Ovary (tissue), 3 donors: ENCODE results near the gene HPCAL4.

Source experiments
- CTCF ChIP-seq, 3 donors: fragments of 450-650 bp in 2 of 3; fragments of 200-600 bp in 1 of 3; IDR thresholded peaks; one replicate each; pipeline versions ENCODE4 v1.5.1 to v1.8.0; 2016 to 2022; ENCODE audit warnings: antibody characterized with exemption in 3 of 3, mild to moderate bottlenecking in 1 of 3
- POLR2A ChIP-seq: fragments of 450-650 bp; IDR thresholded peaks from one replicate; pipeline ENCODE4 v1.6.1; 2017; ENCODE audit warnings: antibody characterized with exemption, mild to moderate bottlenecking, moderate library complexity
- donor health status: DM: no; HTN: no; CAD: no.

- TF ChIP-seq CTCF (IDR thresholded peaks at IDR 0.05) (no peak), POLR2A (no peak)
These were observed 14.2 kb downstream of the HPCAL4 start for GRCh38 chr1:39676948-39677548.
